HTERT RPE-1 (cell line): Measurements from ENCODE around the gene BMP2K.

Source experiments
- in situ Hi-C: fragments of 300-500 bp; cut with MboI; formaldehyde crosslinking; loops from 4 replicates; pipeline ENCODE4 v1.14.3; 2020; ENCODE audit warnings: low sequenced_read_pairs

BMP2K gene

GRCh38 chr4:78763763-78764387, 12.3 kb upstream of the BMP2K start:
- in situ Hi-C loops: no loop called here

GRCh38 chr4:78764498-78764961, 11.6 kb upstream of the BMP2K start:
- in situ Hi-C loops: no loop called here

DNA sequence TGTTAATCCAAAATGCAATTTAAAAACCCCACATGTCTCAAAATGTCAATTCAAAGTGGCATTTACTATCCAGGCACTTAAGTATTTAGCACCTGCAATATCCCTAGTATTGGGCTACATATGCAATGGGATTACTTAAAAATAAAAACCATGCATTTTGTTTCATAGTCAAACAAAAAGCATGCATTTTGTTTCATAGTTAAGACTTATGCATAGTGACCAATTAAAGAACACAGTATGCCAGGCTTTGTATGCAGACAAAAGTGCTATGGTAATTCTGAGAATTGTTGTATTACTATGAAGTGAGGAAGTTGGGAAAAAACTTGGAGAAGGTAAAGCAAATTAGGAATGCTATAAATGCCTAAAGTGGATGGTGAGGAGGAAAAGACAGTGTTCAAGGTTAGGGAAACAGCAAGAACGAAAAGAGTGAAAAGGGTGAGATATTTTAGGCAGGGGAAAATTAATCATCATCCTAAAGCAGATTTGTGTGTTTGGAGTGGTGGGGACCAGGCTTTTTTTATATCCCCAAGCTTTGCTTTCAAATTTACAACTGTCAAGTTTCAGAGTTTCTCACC, 10.6 kb upstream of the BMP2K start:
- in situ Hi-C loops: no loop called here

GRCh38 chr4:78766026-78766425, 10.1 kb upstream of the BMP2K start:
- in situ Hi-C loops: no loop called here

GRCh38 chr4:78766650-78767049, 9.5 kb upstream of the BMP2K start:
- in situ Hi-C loops: no loop called here

- in situ Hi-C loops: no loop called here
Measured at GRCh38 chr4:78767350-78767749, 8.8 kb upstream of the BMP2K start.

DNA sequence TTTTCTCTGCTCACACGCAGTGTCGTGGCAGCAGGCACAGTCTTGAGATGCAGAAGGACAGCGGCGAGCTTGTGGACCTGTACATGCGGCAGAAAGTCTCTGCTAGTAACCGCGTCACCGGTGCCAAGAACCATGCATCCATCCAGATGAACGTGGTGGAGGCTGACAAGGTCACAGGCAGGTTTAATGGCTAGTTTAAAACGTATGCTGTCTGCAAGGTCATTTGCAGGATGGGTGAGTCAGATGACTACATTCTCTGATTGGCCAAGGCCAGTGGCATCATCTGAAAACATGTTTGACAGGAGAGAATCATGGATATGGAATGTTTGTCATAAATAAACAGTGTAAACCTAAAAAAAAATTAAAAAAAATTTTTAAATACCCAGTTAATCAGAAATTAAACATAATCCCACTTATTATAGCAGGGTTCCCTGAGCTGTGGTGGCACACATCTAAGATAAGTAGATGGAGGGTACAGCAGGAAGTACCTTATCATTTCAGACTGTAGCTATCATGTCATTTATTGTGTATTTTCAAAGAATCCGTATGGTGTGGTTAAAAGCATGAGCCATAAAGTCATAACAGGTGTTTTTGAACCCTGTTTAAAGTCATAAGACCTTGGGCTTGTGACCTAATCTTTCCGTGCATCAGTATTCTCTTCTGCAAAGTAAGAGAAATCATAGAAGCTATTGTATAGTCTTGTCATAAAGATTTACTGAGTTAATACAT, 7.5 kb upstream of the BMP2K start:
- in situ Hi-C loops: no loop called here

GRCh38 chr4:78770091-78770642, 6.0 kb upstream of the BMP2K start:
- in situ Hi-C loops: no loop called here

DNA sequence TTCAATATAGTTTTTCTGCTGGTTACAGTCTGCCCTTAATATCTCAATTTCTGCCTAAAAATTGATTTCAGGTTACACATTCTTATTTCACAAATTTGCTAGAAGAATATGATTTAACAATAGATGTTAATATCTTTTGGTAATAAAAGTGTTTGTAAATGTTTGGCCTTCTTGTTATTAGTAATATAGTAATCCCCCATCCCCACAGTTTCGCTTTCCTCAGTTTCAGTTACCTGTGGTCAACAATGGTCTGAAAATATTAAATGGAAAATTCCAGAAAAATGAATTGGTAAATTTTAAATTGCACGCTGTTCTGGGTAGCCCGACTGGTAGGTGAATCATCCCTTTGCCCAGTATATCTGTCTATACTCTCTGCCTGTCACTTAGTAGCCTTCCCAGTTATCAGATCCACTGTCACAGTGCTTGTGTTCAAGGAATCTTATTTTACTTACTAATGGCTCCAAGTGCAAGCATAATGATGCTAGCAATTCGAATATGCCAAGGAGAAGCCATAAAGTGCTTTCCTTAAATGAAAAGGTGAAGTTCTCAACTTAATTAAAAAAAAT, 3.5 kb upstream of the BMP2K start:
- in situ Hi-C loops: no loop called here

- in situ Hi-C loops: no loop called here
Measured at GRCh38 chr4:78774417-78774816, 1.7 kb upstream of the BMP2K start.

- in situ Hi-C loops: no loop called here
Measured at GRCh38 chr4:78775303-78776078, 659 bp upstream of the BMP2K start.

GRCh38 chr4:78776729-78777575, 802 bp downstream of the BMP2K start:
- in situ Hi-C loops: no loop called here

DNA sequence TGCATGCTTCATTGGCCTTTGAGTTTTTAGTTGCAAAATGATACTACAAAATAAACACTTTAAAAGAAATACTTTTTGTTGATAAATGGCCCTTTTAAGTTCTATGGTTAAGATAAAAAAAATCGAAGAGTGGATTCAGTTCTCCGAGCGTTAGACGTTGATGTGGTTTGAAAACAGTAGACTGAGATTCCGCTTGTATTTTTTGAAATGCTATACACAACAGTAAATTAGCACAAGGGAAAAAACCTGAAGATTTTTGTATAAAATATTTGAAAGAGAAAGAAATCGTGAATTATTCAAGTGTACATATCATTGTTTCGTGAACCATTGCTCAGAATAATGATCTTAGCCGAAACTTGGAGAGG, 1.4 kb downstream of the BMP2K start:
- in situ Hi-C loops: no loop called here

- in situ Hi-C loops: no loop called here
Measured at GRCh38 chr4:78778530-78778929, 2.4 kb downstream of the BMP2K start.

- in situ Hi-C loops: no loop called here
Measured at GRCh38 chr4:78779280-78779679, 3.1 kb downstream of the BMP2K start.

GRCh38 chr4:78780093-78780492, 3.9 kb downstream of the BMP2K start:
- in situ Hi-C loops: no loop called here

DNA sequence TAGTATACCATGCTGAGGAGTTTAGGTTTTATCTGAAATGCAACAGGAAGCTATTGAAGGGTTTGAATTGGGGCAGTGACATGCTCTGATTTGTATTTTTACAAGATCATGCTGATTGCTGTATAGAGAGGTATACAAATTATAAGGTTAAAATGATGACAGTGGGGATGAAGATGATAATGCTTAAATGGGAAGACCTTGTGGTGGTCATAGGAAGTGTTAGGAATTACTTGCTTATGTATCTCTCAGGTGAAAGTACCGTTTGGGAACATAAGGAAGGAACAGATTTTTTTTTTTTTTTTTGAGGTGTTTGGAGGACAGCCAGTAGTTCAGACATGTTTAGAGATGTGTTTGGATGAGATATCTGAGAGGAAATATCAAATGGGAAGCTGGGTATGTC, 5.0 kb downstream of the BMP2K start:
- in situ Hi-C loops: no loop called here

- in situ Hi-C loops: no loop called here
Measured at GRCh38 chr4:78781924-78782323, 5.8 kb downstream of the BMP2K start.

DNA sequence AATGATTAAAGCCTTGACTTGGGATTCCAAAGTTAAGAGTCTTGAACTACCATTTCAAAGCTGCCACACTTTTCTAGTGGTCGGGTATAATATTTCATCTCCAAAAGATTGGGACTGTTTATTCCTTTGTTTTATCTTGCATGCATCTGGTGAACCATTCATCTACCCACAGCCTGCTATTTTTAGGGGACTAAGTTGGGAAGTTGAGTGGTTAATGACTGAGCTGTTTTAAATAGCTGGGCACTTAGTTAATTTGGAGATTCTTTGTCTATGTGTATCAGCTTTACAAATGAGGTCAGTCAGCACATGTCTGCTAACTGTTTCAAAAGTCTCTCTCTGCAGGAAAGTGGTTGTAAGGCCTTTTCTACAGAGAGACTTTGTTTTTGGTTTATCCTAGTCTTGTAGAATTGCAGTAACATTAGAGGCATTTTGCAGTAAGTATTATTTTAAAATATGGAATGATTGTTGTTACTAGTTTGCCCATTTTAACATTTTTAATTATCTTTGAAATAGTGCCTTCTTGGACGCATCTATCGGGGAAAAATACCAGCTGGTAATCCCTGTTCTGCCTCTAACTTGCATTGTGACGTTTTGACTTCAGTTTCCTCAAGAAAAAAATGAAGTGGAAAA, 8.2 kb downstream of the BMP2K start:
- in situ Hi-C loops: no loop called here
